Measurements from ENCODE around the gene ZDHHC7.

DNA sequence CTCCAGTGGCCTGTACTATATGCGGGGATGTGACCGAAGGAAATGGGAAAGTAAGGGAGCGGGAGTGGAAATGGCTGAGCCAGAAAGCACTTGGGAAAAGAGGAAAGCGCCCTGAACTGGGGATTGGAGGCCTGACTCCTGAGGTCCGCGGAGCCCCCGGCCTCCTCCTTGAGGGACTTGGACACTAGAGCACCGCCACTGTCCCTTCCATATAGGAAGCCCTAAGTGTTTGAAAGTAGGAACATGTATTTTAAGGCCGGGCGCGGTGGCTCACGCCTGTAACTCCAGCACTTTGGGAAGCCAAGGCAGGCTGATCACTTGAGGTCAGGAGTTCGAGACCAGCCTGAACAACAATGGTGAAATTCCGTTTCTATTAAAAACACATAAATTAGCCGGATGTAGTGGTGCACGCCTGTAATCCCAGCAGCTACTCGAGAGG, 530 bp upstream of the ZDHHC7 start:
- TF ChIP-seq, protein P1, sequence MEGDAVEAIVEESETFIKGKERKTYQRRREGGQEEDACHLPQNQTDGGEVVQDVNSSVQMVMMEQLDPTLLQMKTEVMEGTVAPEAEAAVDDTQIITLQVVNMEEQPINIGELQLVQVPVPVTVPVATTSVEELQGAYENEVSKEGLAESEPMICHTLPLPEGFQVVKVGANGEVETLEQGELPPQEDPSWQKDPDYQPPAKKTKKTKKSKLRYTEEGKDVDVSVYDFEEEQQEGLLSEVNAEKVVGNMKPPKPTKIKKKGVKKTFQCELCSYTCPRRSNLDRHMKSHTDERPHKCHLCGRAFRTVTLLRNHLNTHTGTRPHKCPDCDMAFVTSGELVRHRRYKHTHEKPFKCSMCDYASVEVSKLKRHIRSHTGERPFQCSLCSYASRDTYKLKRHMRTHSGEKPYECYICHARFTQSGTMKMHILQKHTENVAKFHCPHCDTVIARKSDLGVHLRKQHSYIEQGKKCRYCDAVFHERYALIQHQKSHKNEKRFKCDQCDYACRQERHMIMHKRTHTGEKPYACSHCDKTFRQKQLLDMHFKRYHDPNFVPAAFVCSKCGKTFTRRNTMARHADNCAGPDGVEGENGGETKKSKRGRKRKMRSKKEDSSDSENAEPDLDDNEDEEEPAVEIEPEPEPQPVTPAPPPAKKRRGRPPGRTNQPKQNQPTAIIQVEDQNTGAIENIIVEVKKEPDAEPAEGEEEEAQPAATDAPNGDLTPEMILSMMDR (IDR thresholded peaks at IDR 0.05): no peak
- TF ChIP-seq POLR2A (IDR thresholded peaks at IDR 0.05): peak in 1 of 3 donors; percentile 24

Data from body of pancreas (tissue), 4 donors.